Osteocyte (in vitro differentiated cells): ENCODE results near the gene MAMDC4. TPM values are rescaled to one million over a fixed set of nuclear protein-coding genes. Genes with fewer than 3 reads are reported as not detected.
A peak's percentile ranks its signal among the peaks of the same experiment; 100 is the strongest.
"Not testable (repeated sequence)": the region's sequence is repeated elsewhere in the genome, so short reads cannot be mapped to it uniquely, and the experiment has no call there.

ENCODE experiments used
- DNase-seq: peaks from one replicate; pipeline ENCODE4 v3.0.0; 2021; ENCODE audit warnings: mixed read lengths; ENCODE audit not compliant: unreplicated experiment; ENCODE audit errors: extremely low spot score
- H3K27ac Mint-ChIP-seq: one replicate; pipeline ENCODE4 v1.8.0; 2021; ENCODE audit warnings: mild to moderate bottlenecking, mixed read lengths; ENCODE audit not compliant: unreplicated experiment
- H3K27me3 Mint-ChIP-seq: one replicate; pipeline ENCODE4 v1.8.0; 2021; ENCODE audit warnings: mixed read lengths; ENCODE audit not compliant: unreplicated experiment
- H3K36me3 Mint-ChIP-seq: one replicate; pipeline ENCODE4 v1.8.0; 2021; ENCODE audit warnings: mixed read lengths; ENCODE audit not compliant: unreplicated experiment
- H3K4me1 Mint-ChIP-seq: one replicate; pipeline ENCODE4 v1.8.0; 2021; ENCODE audit warnings: mixed read lengths; ENCODE audit not compliant: unreplicated experiment
- H3K4me3 Mint-ChIP-seq: one replicate; pipeline ENCODE4 v1.8.0; 2021; ENCODE audit warnings: mild to moderate bottlenecking, moderate library complexity, mixed read lengths; ENCODE audit not compliant: unreplicated experiment
- H3K9me3 Mint-ChIP-seq: one replicate; pipeline ENCODE4 v1.8.0; 2021; ENCODE audit warnings: mixed read lengths; ENCODE audit not compliant: unreplicated experiment
- total RNA-seq: library from RNA; stranded (reverse); gene quantifications from 2 replicates; pipeline ENCODE4 v1.2.1, GENCODE V29; 2021
- TF ChIP-seq, protein P1 (sequence below): fragments of 200-600 bp; sonication (generic); IDR thresholded peaks from 2 replicates; pipeline ENCODE4 v1.5.0; 2021; ENCODE audit warnings: antibody characterized with exemption, mild to moderate bottlenecking, moderate library complexity

MAMDC4 gene
- total RNA-seq, 1 donor from 2014 or later: 9.4 TPM

DNA sequence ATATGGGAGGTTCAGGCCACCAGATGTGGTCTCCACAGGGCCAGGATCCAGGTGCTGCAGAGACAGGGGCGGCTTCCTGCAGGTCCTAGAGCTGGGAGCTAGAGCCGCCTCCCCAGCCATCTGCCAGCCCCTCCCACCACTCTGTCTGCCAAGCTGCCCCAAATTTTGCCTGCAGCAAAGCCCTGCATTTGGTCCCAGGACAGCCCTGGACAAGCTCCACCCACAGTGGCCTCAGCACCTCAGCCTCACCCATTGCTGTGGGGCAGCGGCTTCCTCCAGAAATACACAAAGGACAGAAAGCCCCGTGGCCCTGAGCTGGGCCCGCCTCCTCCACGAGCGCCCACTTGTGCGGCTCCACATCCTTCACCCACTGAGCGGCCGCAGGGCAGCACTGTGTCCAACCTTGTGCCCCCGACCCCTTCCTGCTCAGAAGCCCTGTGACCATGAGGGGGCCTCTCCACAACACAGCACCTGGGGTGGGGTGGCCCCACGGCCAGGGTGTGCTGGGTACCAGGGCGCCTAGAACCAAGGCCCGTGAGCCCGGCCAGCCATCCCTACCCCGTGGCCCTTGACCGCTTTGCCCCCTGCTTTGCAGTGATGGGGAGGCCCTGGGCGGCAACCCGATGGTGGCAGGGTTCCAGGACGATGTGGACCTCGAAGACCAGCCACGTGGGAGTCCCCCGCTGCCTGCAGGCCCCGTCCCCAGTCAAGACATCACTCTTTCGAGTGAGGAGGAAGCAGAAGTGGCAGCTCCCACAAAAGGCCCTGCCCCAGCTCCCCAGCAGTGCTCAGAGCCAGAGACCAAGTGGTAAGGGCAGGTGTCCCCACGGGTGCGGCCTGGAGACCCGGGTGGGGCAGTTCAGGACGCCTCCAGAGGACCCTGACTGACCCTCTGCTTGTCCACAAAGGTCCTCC is 13.6 kb upstream of the MAMDC4 start:
- H3K36me3 Mint-ChIP-seq: peaks cover 12% of the 10 kb centered on the region
- TF ChIP-seq, protein P1, sequence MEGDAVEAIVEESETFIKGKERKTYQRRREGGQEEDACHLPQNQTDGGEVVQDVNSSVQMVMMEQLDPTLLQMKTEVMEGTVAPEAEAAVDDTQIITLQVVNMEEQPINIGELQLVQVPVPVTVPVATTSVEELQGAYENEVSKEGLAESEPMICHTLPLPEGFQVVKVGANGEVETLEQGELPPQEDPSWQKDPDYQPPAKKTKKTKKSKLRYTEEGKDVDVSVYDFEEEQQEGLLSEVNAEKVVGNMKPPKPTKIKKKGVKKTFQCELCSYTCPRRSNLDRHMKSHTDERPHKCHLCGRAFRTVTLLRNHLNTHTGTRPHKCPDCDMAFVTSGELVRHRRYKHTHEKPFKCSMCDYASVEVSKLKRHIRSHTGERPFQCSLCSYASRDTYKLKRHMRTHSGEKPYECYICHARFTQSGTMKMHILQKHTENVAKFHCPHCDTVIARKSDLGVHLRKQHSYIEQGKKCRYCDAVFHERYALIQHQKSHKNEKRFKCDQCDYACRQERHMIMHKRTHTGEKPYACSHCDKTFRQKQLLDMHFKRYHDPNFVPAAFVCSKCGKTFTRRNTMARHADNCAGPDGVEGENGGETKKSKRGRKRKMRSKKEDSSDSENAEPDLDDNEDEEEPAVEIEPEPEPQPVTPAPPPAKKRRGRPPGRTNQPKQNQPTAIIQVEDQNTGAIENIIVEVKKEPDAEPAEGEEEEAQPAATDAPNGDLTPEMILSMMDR: no peak
- DNase-seq: no peak
- H3K27ac Mint-ChIP-seq: peak overlapping the region; percentile 38
- H3K4me1 Mint-ChIP-seq: peaks cover 35% of the 10 kb centered on the region
- H3K4me3 Mint-ChIP-seq: no peak overlapping the region
- H3K27me3 Mint-ChIP-seq: no peaks in the 10 kb centered on the region
- H3K9me3 Mint-ChIP-seq: no peaks in the 10 kb centered on the region

DNA sequence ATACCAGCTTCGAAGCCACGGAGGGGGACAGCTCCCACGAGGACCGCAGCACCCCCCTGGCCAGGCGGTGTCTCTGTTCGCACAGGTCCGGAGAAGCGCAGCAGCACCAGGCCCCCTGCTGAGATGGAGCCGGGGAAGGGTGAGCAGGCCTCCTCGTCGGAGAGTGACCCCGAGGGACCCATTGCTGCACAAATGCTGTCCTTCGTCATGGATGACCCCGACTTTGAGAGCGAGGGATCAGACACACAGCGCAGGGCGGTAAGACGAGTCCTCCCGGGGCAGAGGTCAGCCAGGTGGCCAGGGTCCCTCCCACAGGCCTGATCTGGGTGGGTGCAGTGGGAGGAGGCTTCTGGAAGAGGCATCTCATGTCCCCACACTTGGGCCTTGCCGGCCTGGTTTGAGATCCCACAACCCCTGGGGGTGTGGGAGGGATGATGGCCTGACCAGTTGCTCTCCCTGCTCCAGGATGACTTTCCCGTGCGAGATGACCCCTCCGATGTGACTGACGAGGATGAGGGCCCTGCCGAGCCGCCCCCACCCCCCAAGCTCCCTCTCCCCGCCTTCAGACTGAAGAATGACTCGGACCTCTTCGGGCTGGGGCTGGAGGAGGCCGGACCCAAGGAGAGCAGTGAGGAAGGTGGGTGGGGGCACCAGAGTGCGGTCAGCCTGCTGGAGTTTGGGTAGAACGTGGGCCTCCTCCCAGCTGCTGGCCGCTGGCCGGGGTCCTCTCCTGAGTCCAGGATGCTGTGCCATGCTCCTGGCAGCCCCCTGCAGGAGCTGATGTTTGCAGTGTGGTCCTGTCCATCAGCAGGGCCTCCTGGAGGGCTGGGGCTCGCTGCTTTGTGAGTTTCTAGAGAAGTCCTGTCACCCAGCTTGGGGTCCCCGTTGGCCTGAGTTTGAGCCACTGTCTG is 12.7 kb upstream of the MAMDC4 start:
- H3K4me1 Mint-ChIP-seq: peaks cover 37% of the 10 kb centered on the region
- TF ChIP-seq, protein P1: no peak
- no peaks in the 10 kb centered on the region for H3K9me3 Mint-ChIP-seq
- peak overlapping the region; percentile 85 for H3K27ac Mint-ChIP-seq
- H3K27me3 Mint-ChIP-seq: no peaks in the 10 kb centered on the region
- DNase-seq: no peak
- H3K36me3 Mint-ChIP-seq: peaks cover 6% of the 10 kb centered on the region
- no peak overlapping the region for H3K4me3 Mint-ChIP-seq

DNA sequence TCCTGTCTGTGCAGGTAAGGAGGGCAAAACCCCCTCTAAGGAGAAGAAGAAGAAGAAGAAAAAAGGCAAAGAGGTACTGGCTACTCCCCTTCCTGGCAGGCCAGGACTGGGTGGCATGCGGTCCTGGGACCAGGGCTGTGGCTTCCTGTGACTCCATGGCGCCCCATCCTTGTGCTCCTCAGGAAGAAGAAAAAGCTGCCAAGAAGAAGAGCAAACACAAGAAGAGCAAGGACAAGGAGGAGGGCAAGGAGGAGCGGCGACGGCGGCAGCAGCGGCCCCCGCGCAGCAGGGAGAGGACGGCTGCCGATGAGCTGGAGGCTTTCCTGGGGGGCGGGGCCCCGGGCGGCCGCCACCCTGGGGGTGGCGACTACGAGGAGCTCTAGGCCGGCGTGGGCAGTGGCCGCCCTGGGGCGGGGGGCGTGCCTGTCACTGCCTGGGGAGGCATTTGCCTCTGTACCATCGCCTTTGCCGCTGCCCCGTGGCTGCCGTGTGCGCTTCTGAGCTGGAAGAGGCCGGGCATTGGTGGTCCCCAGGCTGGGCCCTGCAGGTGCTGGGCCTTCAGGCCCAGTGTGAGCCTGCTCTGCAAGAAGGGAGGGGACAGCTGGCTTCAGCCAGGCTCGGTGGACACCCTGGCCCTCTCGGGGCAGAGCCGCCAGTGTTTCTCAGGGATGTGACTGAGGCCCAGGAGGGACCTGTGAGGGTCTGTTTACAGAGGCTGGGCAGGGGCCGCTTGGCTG is 11.8 kb upstream of the MAMDC4 start:
- Mint-ChIP-seq H3K27me3 (no peaks in the 10 kb centered on the region), H3K36me3 (peaks cover 6% of the 10 kb centered on the region), H3K27ac (peak overlapping the region; percentile 85), H3K4me1 (peaks cover 37% of the 10 kb centered on the region), H3K4me3 (no peak overlapping the region), H3K9me3 (no peaks in the 10 kb centered on the region)
- DNase-seq: no peak
- TF ChIP-seq, protein P1: no peak

DNA sequence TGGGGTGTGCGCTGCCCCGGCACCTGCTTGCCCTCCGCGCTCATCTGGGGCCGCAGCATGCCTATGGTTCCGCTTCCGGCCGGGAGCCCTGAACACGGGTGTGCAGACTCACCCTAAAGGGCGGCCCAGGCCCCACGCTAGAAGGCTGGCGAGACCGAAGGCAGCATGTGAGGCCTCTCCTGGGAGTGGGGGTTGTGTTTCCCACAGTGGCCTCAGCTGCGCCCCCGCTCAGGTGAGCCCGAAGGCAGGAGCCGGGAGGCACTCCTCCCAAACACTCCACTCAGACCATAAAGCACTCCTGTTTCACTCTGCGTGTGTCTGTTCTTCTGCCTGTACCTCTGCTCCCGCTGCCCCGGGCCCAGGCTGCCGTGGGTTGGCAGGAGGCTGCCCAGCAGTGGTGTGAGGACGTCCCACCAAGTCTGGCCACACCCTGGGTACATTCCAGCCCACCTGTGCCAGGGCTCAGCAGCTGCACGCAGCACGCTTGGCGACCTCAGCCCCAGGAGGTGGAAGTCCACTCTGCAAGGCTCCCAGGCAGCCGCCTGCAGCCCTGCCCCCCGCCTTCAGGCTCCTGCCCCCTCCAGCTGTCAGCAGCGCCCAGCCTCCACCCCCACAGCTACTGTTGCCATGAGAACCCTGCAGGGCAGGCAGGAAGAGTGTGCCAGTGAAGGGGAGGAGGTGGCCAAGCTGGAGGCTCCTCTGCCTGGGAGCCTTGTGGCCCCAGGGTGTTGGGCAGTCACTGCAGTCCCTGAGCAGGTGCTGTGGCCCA is 11.1 kb upstream of the MAMDC4 start:
- H3K4me3 Mint-ChIP-seq: peak overlapping the region; percentile 50
- TF ChIP-seq, protein P1: no peak

DNA sequence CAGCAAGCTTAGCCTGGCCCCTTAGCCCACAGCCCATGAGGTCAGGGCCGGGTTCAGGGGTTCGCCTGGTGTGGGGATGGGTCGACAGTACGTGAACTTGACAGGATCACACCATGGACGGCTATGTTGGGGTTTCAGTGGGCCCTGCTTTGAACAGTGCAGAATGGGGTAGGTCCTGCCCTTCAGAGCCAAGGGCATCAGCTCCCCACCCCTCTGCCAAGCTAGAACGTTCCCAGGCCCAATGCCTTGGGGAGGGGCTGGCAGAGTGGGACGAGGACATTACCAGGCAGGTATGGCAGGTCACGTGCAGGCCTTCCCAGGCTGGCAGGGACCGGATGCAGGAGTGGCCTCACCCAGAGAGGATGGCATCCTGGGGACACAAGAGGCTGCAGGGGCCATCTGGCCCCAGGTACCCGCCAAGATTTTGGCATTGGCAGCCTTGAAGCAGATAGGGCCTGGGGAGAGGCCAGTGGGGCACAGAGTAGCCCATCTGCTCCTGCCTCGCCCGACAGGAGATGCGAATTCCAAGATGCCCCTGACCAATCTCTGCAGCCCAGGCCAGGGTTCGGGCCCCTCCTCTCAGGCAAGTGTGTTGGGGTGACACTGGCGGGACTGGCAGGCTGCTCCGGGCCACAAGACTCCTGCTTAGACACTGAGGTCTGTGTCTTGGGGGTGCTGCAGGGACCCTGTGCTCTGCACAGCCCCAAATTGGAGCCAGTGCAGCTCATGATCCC is 10.3 kb upstream of the MAMDC4 start:
- not testable (repeated sequence) for H3K27me3 Mint-ChIP-seq, H3K36me3 Mint-ChIP-seq, DNase-seq, H3K9me3 Mint-ChIP-seq
- peak overlapping the region; percentile 76 for H3K4me3 Mint-ChIP-seq
- peaks cover 41% of the 10 kb centered on the region for H3K4me1 Mint-ChIP-seq
- peak overlapping the region; percentile 81 for H3K27ac Mint-ChIP-seq

More for the DNA sequence above, 11.1 kb upstream of the MAMDC4 start:
- Mint-ChIP-seq H3K36me3 (peaks cover 6% of the 10 kb centered on the region), H3K9me3 (no peaks in the 10 kb centered on the region), H3K4me1 (peaks cover 37% of the 10 kb centered on the region), H3K27me3 (no peaks in the 10 kb centered on the region), H3K27ac (peak overlapping the region; percentile 81)
- DNase-seq: no peak
